Sigmoid colon (tissue), 7 donors: ENCODE data around the gene UNC119B. TPM values are rescaled to one million over a fixed set of nuclear protein-coding genes. Genes with fewer than 3 reads are reported as not detected.

Experiments
- DNase-seq: peaks from one replicate; pipeline ENCODE4 v3.0.0-alpha.2; 2019
- H3K27ac ChIP-seq, 4 donors: fragments of 200-600 bp; sonication (generic); one replicate each; pipeline ENCODE4 v1.5.1; 2016 to 2019; ENCODE audit warnings: mild to moderate bottlenecking in 1 of 4
- H3K27me3 ChIP-seq, 3 donors: fragments of 200-600 bp; sonication (generic); one replicate each; pipeline ENCODE4 v1.5.1; 2019; ENCODE audit warnings: mild to moderate bottlenecking in 1 of 3
- H3K36me3 ChIP-seq, 4 donors: fragments of 200-600 bp; sonication (generic); one replicate each; pipeline ENCODE4 v1.5.1; 2016 to 2019
- H3K4me1 ChIP-seq, 4 donors: fragments of 200-600 bp; sonication (generic); one replicate each; pipeline ENCODE4 v1.5.1; 2017 to 2019
- H3K4me3 ChIP-seq, 4 donors: fragments of 200-600 bp; sonication (generic); one replicate each; pipeline ENCODE4 v1.5.1; 2017 to 2019; ENCODE audit warnings: mild to moderate bottlenecking in 2 of 4, moderate library complexity in 1 of 4
- H3K9me3 ChIP-seq, 4 donors: fragments of 200-600 bp in 3 of 4; sonication (generic) in 3 of 4; one replicate each; pipeline versions ENCODE4 v1.5.1 to v1.6.1; 2013 to 2019
- CTCF ChIP-seq, 4 experiments: fragments of 450-650 bp in 3 of 4; fragments of 200-600 bp in 1 of 4; IDR thresholded peaks; one replicate each; pipeline ENCODE4 v1.5.1; 2016 to 2019; ENCODE audit warnings: antibody characterized with exemption in 4 of 4, mild to moderate bottlenecking in 3 of 4, moderate library complexity in 2 of 4
- EP300 ChIP-seq, 4 donors: sonication (generic); formaldehyde crosslinking; IDR thresholded peaks; one replicate each; pipeline ENCODE4 v1.6.1; 2017; ENCODE audit warnings: antibody characterized with exemption in 4 of 4
- POLR2A ChIP-seq, 2 donors: fragments of 450-650 bp; IDR thresholded peaks; one replicate each; pipeline ENCODE4 v1.6.1; 2016; ENCODE audit warnings: antibody characterized with exemption in 2 of 2, mild to moderate bottlenecking in 2 of 2, moderate library complexity in 2 of 2
- POLR2AphosphoS5 ChIP-seq, 4 donors: sonication (generic); formaldehyde crosslinking; IDR thresholded peaks; one replicate each; pipeline ENCODE4 v1.6.1; 2017; ENCODE audit warnings: antibody characterized with exemption in 4 of 4
- WGBS, 2 donors: extraction: QIAGEN DNeasy Blood & Tissue Kit; methylation state at CpG; one replicate each; pipeline ENCODE4 v1.1.7; 2013; 5-methylcytosine and 5-hydroxymethylcytosine counted together
- intact Hi-C: fragments of 100-400 bp; cut with DNase I; formaldehyde crosslinking; loops from one replicate; pipeline ENCODE4 v1.15.1; 2023
- polyA plus RNA-seq, 3 donors: library from polyadenylated mRNA; stranded (reverse); fragments of 200-250 nt; gene quantifications; one replicate each; pipeline ENCODE4 v1.2.3, GENCODE V29; 2013
- total RNA-seq, 4 donors: library from RNA; depleted of rRNA; stranded (reverse); fragments of >200 nt; gene quantifications; one replicate each; pipeline ENCODE4 v1.1.0, GENCODE V29; 2016
- donor health status: healthy with polysubstance abuse.
- donor health status: Bipolar disorder and iron deficiency.
- donor health status: healthy.

UNC119B gene
- total and polyA plus RNA-seq, 7 donors: 8.4 to 19.3 (median 17.9) TPM

GRCh38 chr12:120720234-120720986 is 10.2 kb downstream of the UNC119B start:
- Histone ChIP-seq H3K4me3 (no peak overlapping the region), H3K36me3 (peaks cover 33 to 86% (median 61%) of the 10 kb centered on the region in 4 donors), H3K27ac (peak overlapping the region; percentile 30 to 80 (median 54)), H3K9me3 (no peaks in the 10 kb centered on the region), H3K4me1 (peaks cover 0 to 27% (median 13%) of the 10 kb centered on the region in 4 donors), H3K27me3 (no peaks in the 10 kb centered on the region)
- intact Hi-C loops: loop anchor here (10.0 kb wide), 1 partner anchor 414 kb away; the partner anchor contains the start of gene P2RX7
- DNase-seq: peak; percentile 73
- TF ChIP-seq EP300 (IDR thresholded peaks at IDR 0.05) (no peak), POLR2AphosphoS5 (IDR thresholded peaks at IDR 0.05) (peak in 1 of 4 donors; percentile 56)
- 29 to 67% methylated on average over 7 of the region's 7 CpGs for WGBS, 2 donors

GRCh38 chr12:120720987-120721801 is 10.9 kb downstream of the UNC119B start:
- H3K9me3 ChIP-seq: no peaks in the 10 kb centered on the region
- TF ChIP-seq CTCF (IDR thresholded peaks at IDR 0.05) (no peak), POLR2AphosphoS5 (IDR thresholded peaks at IDR 0.05) (no peak), POLR2A (IDR thresholded peaks at IDR 0.05) (no peak), EP300 (IDR thresholded peaks at IDR 0.05) (no peak)
- intact Hi-C loops: loop anchor here (10.0 kb wide), 1 partner anchor 414 kb away; the partner anchor contains the start of gene P2RX7
- H3K36me3 ChIP-seq: peaks cover 33 to 78% (median 58%) of the 10 kb centered on the region in 4 donors
- peaks cover 0 to 28% (median 17%) of the 10 kb centered on the region in 4 donors for H3K4me1 ChIP-seq
- no peak overlapping the region for H3K4me3 ChIP-seq
- H3K27me3 ChIP-seq: no peaks in the 10 kb centered on the region
- peak overlapping the region; percentile 30 to 80 (median 54) for H3K27ac ChIP-seq
- no peak for DNase-seq
- 93 to 95% methylated on average over 10 of the region's 10 CpGs for WGBS, 2 donors

GRCh38 chr12:120721866-120722265 is 11.6 kb downstream of the UNC119B start:
- Histone ChIP-seq H3K9me3 (no peaks in the 10 kb centered on the region), H3K27ac (peak overlapping the region in 2 of 4 donors; percentile 65 to 80), H3K36me3 (peaks cover 33 to 71% (median 51%) of the 10 kb centered on the region in 4 donors), H3K4me3 (no peak overlapping the region), H3K4me1 (peaks cover 0 to 33% (median 23%) of the 10 kb centered on the region in 4 donors), H3K27me3 (no peaks in the 10 kb centered on the region)
- TF ChIP-seq EP300 (IDR thresholded peaks at IDR 0.05): no peak
- no peak for TF ChIP-seq CTCF (IDR thresholded peaks at IDR 0.05)
- TF ChIP-seq POLR2A (IDR thresholded peaks at IDR 0.05): no peak
- TF ChIP-seq POLR2AphosphoS5 (IDR thresholded peaks at IDR 0.05): no peak
- DNase-seq: no peak
- intact Hi-C loops: loop anchor here (10.0 kb wide), 1 partner anchor 413 kb away; the partner anchor contains the start of gene P2RX7
- WGBS, 2 donors: 87 to 95% methylated on average over 3 of the region's 3 CpGs

- intact Hi-C loops: loop anchor here (10.0 kb wide), 1 partner anchor 412 kb away; the partner anchor contains the start of gene P2RX7
- H3K27ac ChIP-seq: no peak overlapping the region
Measured at GRCh38 chr12:120722784-120723183, 12.5 kb downstream of the UNC119B start.

More at GRCh38 chr12:120722784-120723183, 12.5 kb downstream of the UNC119B start:
- H3K9me3 ChIP-seq: no peaks in the 10 kb centered on the region
- H3K27me3 ChIP-seq: no peaks in the 10 kb centered on the region
- TF ChIP-seq EP300 (IDR thresholded peaks at IDR 0.05): no peak
- no peak for TF ChIP-seq POLR2A (IDR thresholded peaks at IDR 0.05)
- TF ChIP-seq CTCF (IDR thresholded peaks at IDR 0.05): no peak
- no peak for TF ChIP-seq POLR2AphosphoS5 (IDR thresholded peaks at IDR 0.05)
- 96 to 98% methylated on average over 2 of the region's 2 CpGs for WGBS, 2 donors
- DNase-seq: no peak
- H3K4me3 ChIP-seq: no peak overlapping the region
- peaks cover 0 to 33% (median 24%) of the 10 kb centered on the region in 4 donors for H3K4me1 ChIP-seq
- peaks cover 33 to 71% (median 42%) of the 10 kb centered on the region in 4 donors for H3K36me3 ChIP-seq
